ENCODE data around the gene ERICH6. TPM values are rescaled to one million over a fixed set of nuclear protein-coding genes. Genes with fewer than 3 reads are reported as not detected.

ERICH6 gene
- total RNA-seq, 1 donor from 2014 or later = 0.31 TPM

DNA sequence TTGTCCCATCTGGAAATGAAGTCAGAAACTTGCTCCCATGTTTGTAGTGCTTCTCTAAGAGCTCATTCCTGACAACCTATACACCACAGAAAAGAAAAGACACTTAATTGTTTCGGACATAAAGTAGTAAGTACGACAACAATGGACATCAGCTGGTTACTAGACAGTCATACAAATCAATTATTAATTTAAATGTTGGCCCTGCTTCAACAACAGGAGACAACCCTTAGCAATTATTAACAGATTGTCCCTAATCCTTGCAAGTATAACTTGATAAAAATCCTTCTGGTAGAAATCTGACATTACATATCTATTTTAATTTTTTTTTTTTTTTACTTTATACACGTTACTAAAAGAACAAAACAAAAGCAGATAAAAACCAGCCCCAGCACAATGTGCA, 29.8 kb downstream of the ERICH6 start:
- DNase-seq (ENCODE audit: low spot score) = no peak
- H3K27ac Mint-ChIP-seq (ENCODE audit: unreplicated experiment) = no peak overlapping the region
- H3K27me3 Mint-ChIP-seq (ENCODE audit: unreplicated experiment) = peaks cover 1% of the 10 kb centered on the region
- peaks cover 7% of the 10 kb centered on the region for H3K9me3 Mint-ChIP-seq (ENCODE audit: unreplicated experiment)
- TF ChIP-seq, protein P1, sequence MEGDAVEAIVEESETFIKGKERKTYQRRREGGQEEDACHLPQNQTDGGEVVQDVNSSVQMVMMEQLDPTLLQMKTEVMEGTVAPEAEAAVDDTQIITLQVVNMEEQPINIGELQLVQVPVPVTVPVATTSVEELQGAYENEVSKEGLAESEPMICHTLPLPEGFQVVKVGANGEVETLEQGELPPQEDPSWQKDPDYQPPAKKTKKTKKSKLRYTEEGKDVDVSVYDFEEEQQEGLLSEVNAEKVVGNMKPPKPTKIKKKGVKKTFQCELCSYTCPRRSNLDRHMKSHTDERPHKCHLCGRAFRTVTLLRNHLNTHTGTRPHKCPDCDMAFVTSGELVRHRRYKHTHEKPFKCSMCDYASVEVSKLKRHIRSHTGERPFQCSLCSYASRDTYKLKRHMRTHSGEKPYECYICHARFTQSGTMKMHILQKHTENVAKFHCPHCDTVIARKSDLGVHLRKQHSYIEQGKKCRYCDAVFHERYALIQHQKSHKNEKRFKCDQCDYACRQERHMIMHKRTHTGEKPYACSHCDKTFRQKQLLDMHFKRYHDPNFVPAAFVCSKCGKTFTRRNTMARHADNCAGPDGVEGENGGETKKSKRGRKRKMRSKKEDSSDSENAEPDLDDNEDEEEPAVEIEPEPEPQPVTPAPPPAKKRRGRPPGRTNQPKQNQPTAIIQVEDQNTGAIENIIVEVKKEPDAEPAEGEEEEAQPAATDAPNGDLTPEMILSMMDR (IDR thresholded peaks at IDR 0.05; ENCODE audit: unreplicated experiment) = peak; percentile 33
- no peaks in the 10 kb centered on the region for H3K36me3 Mint-ChIP-seq (ENCODE audit: low read depth, unreplicated experiment)
- no peak overlapping the region for H3K4me3 Mint-ChIP-seq (ENCODE audit: unreplicated experiment)
- H3K4me1 Mint-ChIP-seq (ENCODE audit: unreplicated experiment) = no peaks in the 10 kb centered on the region

DNA sequence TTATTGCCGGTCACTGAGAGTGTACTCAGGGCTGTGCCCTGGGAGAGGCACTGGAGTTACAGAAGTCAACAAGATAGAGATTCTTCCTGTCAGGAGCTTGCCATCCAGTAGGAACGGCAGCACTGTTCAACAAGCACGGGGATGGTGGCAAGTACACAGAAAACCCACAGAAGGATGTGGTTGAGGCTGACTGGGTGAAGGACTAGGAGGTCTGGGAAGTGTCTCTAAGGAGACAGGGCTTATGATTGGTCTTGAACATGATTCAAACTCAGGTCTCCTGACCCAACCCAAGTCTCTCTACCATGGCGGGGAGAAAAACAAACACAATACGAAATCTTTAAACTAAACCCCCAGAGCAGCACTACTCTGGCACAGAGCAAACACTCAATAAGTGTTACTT, 37.6 kb downstream of the ERICH6 start:
- H3K4me1 Mint-ChIP-seq (ENCODE audit: unreplicated experiment) = no peaks in the 10 kb centered on the region
- no peaks in the 10 kb centered on the region for H3K9me3 Mint-ChIP-seq (ENCODE audit: unreplicated experiment)
- no peaks in the 10 kb centered on the region for H3K27me3 Mint-ChIP-seq (ENCODE audit: unreplicated experiment)
- no peaks in the 10 kb centered on the region for H3K36me3 Mint-ChIP-seq (ENCODE audit: low read depth, unreplicated experiment)
- H3K27ac Mint-ChIP-seq (ENCODE audit: unreplicated experiment) = no peak overlapping the region
- TF ChIP-seq, protein P1 (IDR thresholded peaks at IDR 0.05; ENCODE audit: unreplicated experiment) = no peak
- DNase-seq (ENCODE audit: low spot score) = no peak
- no peak overlapping the region for H3K4me3 Mint-ChIP-seq (ENCODE audit: unreplicated experiment)

DNA sequence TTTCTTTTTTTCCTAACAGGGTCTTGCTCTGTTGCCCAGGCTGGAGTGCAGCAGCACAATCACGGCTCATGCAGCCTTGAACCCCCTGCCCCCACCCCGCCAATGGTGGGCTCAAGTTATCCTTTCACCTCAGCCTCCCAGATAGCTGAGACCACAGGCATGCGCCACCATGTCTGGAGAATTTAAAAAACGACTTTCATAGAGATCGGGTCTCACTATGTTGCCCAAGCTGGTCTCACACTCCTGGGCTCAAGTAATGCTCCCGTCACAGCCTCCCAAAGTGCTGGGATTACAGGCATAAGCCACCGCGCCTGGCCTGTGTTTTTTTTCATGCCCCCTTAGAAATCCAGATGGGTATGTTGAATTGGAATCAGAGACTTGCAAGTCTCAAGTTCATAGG, 40.3 kb downstream of the ERICH6 start:
- no peaks in the 10 kb centered on the region for H3K27me3 Mint-ChIP-seq (ENCODE audit: unreplicated experiment)
- DNase-seq (ENCODE audit: low spot score) = no peak
- no peaks in the 10 kb centered on the region for H3K9me3 Mint-ChIP-seq (ENCODE audit: unreplicated experiment)
- TF ChIP-seq, protein P1 (IDR thresholded peaks at IDR 0.05; ENCODE audit: unreplicated experiment) = no peak
- H3K36me3 Mint-ChIP-seq (ENCODE audit: low read depth, unreplicated experiment) = no peaks in the 10 kb centered on the region
- H3K27ac Mint-ChIP-seq (ENCODE audit: unreplicated experiment) = no peak overlapping the region
- no peak overlapping the region for H3K4me3 Mint-ChIP-seq (ENCODE audit: unreplicated experiment)
- no peaks in the 10 kb centered on the region for H3K4me1 Mint-ChIP-seq (ENCODE audit: unreplicated experiment)

DNA sequence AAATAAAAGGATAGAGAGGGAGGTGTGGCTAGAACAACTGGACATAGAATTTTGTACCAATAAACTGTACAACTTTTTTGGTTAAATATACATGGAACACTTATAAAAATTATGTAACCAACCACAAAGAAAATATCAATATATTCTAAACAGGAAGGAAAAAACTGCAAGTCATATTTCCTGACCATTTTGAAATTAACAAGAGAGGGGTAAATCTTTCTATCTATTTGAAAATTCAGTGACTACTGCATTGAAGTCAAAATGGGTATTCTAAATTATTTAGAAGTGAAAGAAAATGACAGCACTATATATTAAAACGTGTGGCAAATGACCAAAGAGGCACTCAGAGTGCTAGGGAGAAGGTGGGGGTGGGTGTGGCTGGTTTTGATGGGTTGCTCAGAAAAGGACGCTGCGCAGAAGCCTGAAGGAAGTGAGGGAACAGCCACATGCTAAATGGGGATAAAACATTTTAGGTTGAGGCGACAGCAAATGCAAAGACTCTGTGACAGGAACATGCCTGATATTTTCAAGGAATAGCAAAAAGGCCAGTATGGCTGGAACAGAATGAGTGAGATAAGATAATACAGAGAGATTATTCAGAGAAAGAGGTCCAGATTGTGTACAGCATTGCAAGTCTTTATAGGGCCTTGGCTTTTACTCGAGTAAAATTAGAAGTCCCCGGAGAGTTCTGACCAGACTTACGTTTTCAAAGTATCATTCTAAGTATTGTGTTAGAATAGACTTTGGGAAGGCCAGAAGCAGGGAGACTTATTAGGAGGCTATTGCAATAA, 41.1 kb downstream of the ERICH6 start:
- TF ChIP-seq, protein P1 (IDR thresholded peaks at IDR 0.05; ENCODE audit: unreplicated experiment) = no peak
- no peak overlapping the region for H3K4me3 Mint-ChIP-seq (ENCODE audit: unreplicated experiment)
- no peak for DNase-seq (ENCODE audit: low spot score)
- H3K27me3 Mint-ChIP-seq (ENCODE audit: unreplicated experiment) = no peaks in the 10 kb centered on the region
- H3K36me3 Mint-ChIP-seq (ENCODE audit: low read depth, unreplicated experiment) = no peaks in the 10 kb centered on the region
- no peaks in the 10 kb centered on the region for H3K9me3 Mint-ChIP-seq (ENCODE audit: unreplicated experiment)
- no peak overlapping the region for H3K27ac Mint-ChIP-seq (ENCODE audit: unreplicated experiment)
- H3K4me1 Mint-ChIP-seq (ENCODE audit: unreplicated experiment) = no peaks in the 10 kb centered on the region

DNA sequence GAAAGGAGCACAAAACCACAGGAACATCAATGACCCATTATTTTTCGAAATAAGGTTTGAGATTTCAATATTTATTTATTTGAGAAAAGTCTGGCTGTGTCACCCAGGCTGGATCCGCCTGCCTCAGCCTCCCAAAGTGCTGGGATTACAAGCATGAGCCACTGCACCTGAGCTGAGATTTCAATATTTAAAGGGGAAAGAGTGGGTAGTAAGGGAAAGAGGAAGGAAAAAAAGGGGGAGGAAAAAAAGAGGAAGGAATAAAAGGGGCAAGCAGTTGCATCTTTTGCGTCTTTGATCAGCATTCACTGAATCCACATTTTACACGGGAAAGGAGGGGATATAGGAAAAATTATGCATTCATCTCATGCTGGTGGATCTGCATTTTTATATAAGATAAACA, 47.4 kb downstream of the ERICH6 start:
- H3K4me3 Mint-ChIP-seq (ENCODE audit: unreplicated experiment) = no peak overlapping the region
- DNase-seq (ENCODE audit: low spot score) = no peak
- H3K4me1 Mint-ChIP-seq (ENCODE audit: unreplicated experiment) = peaks cover 16% of the 10 kb centered on the region
- peaks cover 2% of the 10 kb centered on the region for H3K27me3 Mint-ChIP-seq (ENCODE audit: unreplicated experiment)
- H3K9me3 Mint-ChIP-seq (ENCODE audit: unreplicated experiment) = no peaks in the 10 kb centered on the region
- TF ChIP-seq, protein P1 (IDR thresholded peaks at IDR 0.05; ENCODE audit: unreplicated experiment) = no peak
- peaks cover 12% of the 10 kb centered on the region for H3K36me3 Mint-ChIP-seq (ENCODE audit: low read depth, unreplicated experiment)
- H3K27ac Mint-ChIP-seq (ENCODE audit: unreplicated experiment) = no peak overlapping the region

Measured in endothelial cell (in vitro differentiated cells).